HG03097 (cell line): ENCODE measurements around the gene LZTR1.

Experiments
- ATAC-seq: cut with Tn5 transposase; IDR thresholded peaks from one replicate; pipeline ENCODE4 v1.9.1; 2021; ENCODE audit not compliant: unreplicated experiment, low FRiP score

The LZTR1 gene

DNA sequence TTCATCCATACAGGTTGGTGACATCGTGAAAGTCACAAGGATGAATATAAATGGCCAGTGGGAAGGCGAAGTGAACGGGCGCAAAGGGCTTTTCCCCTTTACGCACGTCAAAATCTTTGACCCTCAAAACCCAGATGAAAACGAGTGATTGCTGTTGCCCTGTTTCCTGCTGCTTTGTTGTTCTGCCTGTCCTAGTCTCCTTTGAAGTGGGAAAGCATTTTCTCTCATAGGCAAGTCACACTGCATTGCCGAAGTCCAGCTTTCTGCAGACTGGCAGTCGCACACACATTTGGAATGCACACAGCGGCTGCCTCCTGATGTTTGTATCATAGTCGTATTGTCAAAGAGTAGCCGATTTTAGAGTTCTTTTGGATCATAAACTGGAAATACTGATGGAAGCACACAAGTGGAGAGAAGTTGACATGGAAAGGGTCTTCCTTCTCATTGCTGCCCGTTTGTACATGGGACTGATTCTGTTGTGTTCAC is 32.4 kb upstream of the LZTR1 start:
- ATAC-seq = no peak

DNA sequence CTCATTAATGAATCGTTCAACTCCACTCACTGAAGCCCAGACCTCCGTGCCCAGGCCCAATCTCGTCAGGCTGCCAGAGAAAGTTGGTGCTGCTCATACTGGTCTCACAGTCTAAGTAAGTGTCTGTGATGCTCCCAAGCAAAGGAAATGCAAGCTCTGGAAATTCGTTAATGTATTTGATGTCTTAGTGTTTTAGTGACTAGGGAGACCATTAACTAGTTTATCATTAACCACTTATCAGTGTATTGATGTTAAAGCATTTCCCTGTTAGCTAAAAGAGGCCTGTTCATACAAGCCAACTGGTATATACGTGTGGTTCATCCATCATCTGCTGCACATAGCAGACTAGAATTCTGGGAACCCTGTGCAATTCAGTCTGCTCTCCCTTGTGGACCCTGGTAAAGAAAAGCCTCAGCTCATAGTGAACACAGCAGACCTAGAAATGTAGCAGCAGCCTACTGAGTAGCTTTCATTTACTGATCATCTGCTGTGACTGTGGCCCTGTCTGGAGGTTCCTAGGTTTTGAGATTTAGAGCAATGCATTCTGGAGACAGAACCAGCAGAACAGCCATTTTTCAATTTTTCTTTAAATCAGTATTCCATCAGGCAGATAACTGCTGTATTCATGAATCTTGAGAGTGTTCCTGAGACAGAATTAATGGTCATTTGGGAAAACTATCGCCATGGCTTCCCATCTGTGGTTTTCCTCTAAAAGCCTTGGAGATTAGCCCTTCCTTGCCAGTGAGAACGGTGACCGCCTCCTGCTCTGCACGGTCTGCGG is 30.8 kb upstream of the LZTR1 start:
- no peak for ATAC-seq

DNA sequence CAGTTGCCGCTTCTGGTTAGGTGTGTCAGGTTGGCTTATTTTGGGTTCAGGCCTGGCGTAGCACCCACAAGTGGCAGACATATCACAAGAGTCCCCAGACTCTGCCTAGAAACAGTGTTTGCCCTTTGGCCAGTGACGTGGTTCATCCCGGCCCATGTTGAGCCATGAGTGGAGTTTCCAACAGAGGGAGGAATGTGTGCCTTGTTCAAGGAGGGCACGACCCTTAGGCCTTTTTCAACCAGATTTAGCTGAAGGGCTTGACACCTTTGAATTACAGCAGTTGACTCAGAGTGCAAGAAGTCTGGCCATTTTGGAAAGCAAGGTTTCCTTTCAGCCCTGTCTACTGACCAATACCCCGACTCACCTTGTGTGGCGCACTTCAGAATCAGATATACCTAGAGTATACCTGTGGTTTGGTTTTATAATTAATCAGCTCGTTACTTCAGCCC is 30.1 kb upstream of the LZTR1 start:
- no peak for ATAC-seq

DNA sequence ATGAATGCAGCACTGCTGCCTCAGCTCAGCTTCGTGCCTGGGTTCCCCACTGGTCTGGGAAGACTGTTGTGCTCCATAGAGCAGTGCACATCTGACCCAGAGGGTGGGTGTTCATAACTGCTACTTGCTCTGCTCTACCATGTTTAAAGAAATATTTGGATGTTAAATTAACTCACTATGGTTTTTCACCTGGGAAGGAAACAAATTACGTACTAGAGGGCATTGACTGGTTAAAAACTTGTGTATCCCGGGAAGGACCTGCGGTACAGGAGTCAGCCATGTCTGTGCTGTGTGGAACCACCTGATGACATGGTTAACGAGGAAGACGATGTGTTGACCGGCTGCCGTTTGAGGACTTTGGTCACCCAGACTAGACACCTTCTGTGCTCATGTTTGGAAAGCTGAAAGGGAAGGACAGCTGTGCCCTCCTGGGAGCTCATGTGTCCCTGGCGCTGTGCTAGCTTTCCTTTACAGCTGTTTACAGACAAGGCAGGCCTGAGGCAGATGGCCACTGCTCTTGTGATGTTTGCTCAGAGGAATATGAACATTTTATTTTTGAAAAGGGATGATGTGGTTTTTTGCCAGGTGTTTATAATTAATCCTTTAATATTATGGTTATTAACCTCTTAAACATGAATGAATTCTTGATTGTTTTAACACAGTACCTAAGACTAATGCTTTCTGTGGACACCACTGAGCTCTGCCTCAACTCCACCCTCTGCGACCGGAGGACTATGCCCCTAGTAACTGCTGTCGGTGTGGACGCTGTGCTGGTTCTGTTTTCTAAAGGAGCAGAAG is 29.4 kb upstream of the LZTR1 start:
- no peak for ATAC-seq

DNA sequence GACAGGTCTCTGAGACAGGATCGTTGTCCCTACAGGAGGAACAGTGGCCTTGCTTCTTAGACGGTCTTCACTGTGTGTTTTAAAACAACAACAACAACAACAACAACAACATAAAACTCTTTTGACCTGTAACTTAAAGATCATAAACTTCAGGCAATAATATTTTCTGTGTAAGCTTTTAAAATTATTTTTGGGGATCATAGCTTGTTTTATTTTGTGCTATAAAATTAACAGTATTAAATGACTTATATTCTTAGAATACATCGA is 28.8 kb upstream of the LZTR1 start:
- no peak for ATAC-seq

DNA sequence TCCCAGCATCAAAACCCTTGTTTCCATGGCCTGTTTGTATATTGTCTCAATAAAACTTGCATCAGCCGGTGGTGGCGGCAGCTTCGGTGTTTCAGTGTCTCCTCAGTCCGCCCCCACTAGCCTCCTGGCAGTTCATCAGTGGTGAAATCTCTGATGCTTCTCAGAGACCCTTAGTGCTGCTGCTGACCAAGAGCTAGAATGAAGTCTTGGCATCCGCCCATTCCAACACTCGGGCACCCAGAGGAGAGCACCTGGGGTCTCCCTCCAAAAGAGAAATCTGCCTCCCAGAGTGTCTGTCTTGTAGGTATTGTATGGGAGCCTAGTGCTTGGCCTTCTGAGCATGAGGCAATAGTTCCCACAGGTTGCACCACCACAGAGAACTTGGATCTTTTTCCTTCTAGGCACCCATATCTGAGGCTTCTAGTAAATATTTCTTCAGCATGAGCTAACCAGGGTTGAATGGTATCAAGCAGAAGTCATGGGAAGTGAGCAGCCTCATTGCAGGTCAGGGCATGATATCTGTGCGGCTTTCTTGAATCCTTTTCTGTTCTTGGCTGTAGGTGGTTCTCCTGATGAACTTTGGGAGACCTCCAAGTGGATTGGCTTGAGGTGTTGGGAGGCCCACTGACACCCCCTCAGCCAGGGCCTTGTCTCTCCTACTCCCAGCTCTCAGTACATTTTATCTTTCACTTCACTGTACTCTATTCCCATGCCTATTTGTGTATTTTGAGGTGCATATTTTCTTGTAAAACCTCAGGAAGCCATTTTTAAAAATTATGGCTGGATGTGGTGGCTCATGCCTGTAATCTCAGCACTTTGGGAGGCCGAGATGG is 28.2 kb upstream of the LZTR1 start:
- ATAC-seq = no peak

DNA sequence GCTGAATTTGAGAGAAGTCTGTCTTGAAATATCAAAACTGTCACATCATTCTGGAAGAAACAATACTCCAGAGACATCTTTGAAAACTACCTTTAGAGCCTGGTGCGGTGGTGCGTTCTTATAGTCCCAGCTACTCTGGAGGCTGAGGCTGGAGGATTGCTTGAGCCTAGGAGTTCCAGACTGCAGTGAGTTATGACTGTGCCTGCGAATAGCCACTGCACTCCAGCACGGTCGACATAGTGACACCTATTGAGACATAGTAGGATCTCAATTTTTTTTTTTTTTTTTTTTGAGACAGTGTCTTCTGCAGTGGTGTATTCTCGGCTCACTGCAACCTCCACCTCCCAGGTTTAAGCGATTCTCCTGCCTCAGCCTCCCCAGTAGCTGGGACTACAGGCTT is 26.5 kb upstream of the LZTR1 start:
- no peak for ATAC-seq

DNA sequence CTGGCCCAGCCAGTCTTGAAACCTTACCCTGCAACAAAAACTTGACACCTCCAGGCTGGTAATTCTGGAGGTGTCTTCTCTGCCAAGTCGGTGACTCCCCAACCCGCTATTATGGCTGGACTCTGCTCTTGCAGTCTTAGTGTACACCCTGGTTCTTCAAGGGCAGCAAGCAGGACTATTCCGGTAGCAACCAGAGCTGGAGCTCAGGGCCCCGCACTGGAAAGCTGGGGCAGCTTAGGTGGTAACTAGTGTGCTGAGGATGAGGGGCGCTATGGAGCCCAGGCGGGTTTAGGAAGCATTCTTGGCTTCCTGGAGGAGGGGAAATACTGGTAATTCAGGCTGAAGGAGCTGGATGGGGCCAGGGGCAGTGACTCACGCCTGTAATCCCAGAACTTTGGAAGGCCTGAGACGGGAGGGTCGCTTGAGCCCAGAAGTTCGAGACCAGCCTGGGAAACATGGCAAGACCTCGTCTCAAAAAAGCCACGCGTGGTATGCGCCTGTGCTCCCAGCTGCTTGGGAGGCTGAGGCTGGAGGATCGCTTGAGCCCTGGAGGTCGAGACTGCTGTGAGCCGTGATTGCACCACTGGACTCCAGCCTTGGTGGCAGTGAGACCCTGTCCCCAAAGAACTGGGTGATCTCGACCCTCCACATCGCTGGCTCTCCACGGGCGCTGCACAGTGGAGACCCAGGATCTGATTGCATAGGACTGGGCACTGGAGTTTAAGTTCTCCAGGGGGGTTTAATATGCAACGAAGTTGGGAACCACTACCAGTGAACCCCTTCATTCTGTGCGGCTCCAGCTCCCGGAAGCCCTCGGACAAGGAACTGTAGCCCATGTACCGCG is 25.6 kb upstream of the LZTR1 start:
- ATAC-seq = no peak

DNA sequence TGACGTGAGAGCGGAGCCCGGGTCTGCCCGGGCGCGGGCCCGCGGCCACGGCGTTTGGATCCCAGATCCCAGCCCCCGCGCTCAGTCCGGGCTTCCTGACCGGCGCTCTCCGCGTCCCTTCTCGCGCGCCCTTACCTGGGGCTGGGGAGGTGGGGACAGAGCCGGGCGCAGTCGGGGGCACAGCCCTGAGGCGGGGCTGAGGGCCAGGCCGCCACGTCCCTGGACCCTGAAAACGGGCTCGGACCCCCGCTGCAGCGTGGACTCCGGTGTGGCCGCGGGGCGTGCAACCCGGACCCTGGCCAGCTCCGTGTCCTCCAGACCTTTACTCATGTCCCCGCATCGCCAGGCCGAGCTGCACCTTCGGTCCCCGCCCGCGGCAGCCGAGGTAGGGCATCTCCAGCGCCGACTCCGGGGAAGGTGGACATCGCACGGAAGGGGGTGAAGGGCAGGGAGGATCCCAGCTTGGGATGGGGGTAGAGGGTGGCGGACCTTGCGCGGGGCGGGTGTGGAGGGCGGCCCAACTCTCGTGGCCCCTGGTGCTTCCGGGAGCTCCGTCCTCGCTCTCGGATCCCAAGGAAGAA is 24.9 kb upstream of the LZTR1 start:
- ATAC-seq = no peak

DNA sequence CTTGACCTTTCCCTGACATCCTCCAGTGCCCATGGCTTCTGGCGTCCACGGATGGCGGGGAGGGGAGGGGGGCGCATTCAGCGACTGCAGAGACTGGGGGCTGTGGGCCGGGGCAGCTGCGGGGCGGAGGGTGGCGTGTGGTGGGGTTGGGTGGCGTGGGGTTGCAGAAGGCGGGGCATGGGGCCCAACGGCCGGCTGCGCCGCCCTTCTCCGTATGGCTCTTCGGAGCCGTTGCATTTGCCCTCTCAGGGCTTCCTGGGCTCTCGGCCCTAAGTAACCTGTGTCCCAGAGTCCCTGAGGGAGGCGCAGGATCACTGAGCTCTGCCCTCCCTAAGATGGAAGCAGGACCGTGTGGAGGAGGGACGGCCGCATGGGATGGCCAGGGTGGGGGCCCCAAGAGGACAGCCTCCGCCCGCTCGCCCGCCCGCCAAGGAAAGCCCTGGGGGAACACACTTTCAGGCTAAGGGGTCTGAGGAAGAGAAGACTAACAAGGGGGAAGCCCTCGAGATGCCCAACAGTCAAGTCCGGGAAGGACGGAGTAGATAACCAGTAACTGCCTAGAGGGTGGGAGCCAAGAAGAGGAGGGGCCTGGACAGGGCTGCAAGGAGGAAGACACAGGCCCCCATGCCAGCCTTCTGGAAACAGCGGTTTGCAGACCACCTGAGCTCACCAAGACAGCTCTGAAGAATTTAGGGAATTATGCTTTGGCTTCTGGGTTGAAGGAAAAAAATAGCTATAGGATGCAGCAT is 24.2 kb upstream of the LZTR1 start:
- no peak for ATAC-seq

DNA sequence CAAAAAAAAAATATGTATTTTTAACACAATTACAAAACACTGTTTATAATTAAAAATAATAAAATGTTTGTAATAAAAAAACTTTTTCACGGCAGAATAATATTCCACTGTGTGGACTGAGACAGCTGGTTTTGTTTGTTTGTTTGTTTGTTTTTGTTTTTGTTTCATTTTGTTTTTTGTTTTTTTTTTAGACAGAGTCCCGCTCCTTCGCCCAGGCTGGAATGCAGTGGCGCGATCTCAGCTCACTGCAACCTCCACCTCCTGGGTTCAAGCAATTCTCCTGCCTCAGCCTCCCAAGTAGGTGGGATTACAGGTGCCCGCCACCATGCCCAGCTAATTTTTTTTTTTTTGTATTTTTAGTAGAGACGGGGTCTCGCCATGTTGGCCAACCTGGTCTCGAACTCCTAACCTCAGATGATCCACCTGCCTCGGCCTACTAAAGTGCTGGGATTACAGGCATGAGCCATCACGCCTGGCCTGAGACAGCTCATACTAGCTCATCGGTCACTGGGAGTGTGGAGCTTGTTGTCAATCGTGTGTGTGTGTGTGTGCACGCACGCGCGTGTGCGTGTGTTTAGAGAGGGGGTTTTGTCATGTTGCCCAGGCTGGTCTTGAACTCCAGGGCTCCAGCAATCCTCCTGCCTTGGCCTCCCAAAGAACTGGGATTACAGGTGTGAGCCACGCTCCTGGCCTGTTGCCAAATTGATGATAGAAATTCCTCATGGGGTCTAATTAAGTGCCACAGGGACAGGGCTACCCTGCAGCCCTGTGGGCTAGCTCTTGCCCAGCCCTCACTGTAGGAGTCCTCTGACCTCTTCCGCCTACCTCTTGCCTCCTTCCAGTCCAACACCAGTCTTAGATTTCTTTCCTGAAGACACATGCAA is 22.3 kb upstream of the LZTR1 start:
- ATAC-seq = no peak

DNA sequence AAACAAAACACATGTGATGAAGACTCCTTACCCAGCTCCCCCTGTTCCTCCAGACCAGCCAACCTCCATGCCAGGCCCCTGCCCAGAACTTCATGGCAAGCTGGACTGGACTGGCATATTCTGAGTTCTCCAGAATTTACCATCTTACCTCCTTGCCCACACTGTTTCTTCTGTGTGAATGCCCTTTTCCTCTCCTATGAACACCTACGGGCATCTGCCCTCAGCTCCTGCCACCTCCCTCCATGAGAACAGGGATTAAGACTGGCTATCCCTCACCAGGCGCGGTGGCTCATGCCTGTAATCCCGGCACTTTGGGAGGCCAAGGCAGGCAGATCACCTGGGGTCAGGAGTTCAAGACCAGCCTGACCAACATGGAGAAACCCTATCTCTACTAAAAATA is 21.5 kb upstream of the LZTR1 start:
- ATAC-seq = no peak

DNA sequence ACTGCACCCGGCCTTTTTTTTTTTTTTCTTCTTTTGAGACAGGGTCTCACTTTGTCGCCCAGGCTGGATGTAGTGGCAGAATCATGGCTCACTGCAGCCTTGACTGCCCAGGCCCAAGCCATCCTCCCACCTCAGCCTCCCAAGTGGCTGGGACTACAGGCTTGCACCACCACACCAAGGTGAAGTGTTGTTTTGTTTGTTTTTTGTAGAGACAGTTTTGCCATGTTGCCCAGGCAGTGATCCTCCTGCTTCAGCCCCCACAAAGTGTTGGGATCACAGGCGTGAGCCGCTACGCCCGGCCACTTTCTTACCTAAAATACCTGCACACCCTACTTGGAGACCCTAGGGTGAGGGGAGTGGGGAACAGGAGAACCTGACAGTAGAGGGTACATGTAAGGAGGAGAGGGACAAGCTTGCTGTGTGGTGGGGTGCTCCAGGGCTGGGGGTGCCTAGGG is 19.6 kb upstream of the LZTR1 start:
- ATAC-seq = no peak

DNA sequence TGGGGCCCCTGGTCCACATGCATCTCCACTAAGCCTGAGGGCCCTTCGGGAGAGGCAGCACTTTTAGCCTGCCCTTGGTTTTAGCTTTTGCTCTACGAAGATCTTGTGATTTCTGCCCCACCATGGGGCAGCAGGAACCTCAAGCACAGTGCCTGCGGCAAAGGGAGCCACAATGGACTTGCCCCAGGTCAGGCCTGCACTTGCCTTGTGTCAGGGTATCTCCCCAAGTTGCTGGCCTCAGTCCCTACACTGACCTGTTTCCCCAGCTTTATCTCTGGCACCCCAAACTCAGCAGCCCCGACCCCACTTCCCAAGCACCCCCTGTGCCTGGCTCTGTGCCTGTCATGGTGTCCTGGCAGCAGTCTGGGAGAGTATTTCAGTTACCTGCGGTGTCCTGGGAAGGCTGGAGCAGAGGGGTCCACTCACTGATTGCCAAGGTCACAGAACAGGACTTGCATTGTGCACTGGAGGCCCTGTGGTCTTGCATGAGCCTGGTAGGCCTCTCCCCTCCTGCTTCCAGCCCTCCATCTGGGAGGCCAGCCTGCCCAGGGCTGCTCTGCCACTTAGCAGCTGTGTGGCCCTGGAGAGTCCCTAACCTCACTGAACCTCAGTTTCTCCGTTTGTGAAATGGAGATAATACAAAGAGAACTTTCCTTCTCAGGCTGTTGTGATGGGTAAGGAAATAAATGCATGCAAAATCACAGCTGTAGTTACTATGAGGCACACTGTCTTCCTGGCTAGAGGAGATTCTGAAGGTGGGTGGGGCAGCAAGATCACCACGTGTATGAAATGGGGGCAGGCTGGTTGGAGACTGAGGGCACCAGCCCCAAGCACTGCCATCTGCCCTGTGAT is 18.7 kb upstream of the LZTR1 start:
- no peak for ATAC-seq

DNA sequence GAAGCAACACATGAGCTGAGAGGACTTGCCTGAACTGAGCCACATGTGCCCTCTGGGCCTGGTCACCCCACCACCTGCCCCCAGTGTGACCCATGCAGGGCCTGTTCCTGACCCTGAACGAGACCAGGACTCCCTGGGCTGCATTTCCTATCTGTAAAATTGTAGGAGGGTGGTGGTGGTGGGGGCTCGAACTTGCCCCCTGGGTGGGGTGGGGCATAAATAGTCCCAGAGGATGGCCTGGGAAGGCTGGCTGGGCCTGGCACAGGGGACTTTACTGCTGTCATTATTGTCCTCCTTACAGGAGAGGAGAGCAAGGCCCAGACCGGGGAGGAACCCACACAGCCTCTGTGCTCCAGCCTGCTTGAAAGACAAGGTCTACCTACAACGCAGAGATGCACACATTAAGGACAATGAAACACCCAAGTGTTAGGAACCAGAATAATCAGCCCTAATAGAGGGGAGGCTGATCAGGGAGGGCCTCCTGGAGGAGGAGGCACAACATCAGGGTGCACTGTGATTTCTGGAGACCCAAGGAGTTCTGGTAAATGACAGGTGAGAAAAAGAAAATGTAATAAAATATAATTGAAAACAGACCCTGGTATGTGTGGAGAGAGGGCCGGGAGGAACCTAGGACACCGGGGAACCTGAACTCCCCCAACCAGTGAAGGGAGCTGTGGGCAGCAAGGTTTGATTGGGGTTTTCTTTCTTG is 17.9 kb upstream of the LZTR1 start:
- ATAC-seq = no peak

DNA sequence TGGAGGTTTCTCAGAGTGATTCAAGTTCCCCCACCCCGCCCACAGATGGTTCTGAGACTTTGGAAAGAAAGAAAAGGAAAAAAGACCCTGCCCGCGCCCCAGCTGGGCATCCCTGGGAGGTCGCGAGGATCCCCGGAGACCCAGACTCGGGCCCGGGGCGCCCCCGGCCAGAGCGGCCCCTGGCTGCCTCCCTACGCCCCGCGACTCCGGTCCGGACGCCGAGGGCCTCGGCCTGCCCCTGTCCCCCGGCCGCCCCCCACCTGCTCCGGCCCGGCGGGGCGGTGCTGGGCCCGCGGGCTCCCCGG is 17.3 kb upstream of the LZTR1 start:
- no peak for ATAC-seq
